Breast epithelium (tissue), 4 donors: Measurements from ENCODE around the gene PPP1R15A. TPM values are rescaled to one million over a fixed set of nuclear protein-coding genes. Genes with fewer than 3 reads are reported as not detected.
"Not testable (repeated sequence)": the region's sequence is repeated elsewhere in the genome, so short reads cannot be mapped to it uniquely, and the experiment has no call there.

Experiments
- DNase-seq, 2 donors: peaks; one replicate each; pipeline ENCODE4 v3.0.0-alpha.2; 2019; ENCODE audit warnings: low spot score in 2 of 2
- H3K27ac ChIP-seq, 2 donors: fragments of 200-600 bp; sonication (generic) in 1 of 2; one replicate each; pipeline ENCODE4 v1.5.1; 2016 to 2019; ENCODE audit warnings: mild to moderate bottlenecking in 1 of 2
- H3K27me3 ChIP-seq, 2 donors: fragments of 200-600 bp; sonication (generic) in 1 of 2; one replicate each; pipeline versions ENCODE4 v1.5.1 to v1.6.0; 2017 to 2019; ENCODE audit warnings: control low read depth in 1 of 2, mild to moderate bottlenecking in 1 of 2
- H3K36me3 ChIP-seq: fragments of 200-600 bp; one replicate; pipeline ENCODE4 v1.5.1; 2019
- H3K4me1 ChIP-seq, 2 donors: fragments of 200-600 bp; sonication (generic); one replicate each; pipeline ENCODE4 v1.5.1; 2016 to 2019; ENCODE audit warnings: control low read depth in 1 of 2
- H3K4me3 ChIP-seq, 3 donors: fragments of 200-600 bp; sonication (generic); 1 replicate in 2 of 3; 2 replicates in 1 of 3; pipeline ENCODE4 v1.5.1; 2016 to 2019; ENCODE audit warnings: mild to moderate bottlenecking in 3 of 3, moderate library complexity in 2 of 3
- H3K9me3 ChIP-seq, 2 donors: fragments of 200-600 bp; sonication (generic) in 1 of 2; one replicate each; pipeline ENCODE4 v1.5.1; 2016 to 2019; ENCODE audit warnings: control low read depth in 1 of 2
- POLR2A ChIP-seq: fragments of 450-650 bp; IDR thresholded peaks from one replicate; pipeline ENCODE4 v1.6.1; 2016; ENCODE audit warnings: antibody characterized with exemption, mild to moderate bottlenecking, moderate library complexity
- POLR2AphosphoS5 ChIP-seq, 3 donors: sonication (generic); formaldehyde crosslinking; IDR thresholded peaks; one replicate each; pipeline ENCODE4 v1.6.1; 2017; ENCODE audit warnings: antibody characterized with exemption in 3 of 3
- intact Hi-C: fragments of 100-400 bp; cut with DNase I; formaldehyde crosslinking; loops from one replicate; pipeline ENCODE4 v1.15.1; 2023; ENCODE audit warnings: low total_unique reads
- total RNA-seq, 3 donors: library from RNA; depleted of rRNA; stranded (reverse); fragments of >200 nt; gene quantifications; one replicate each; pipeline ENCODE4 v1.1.0, GENCODE V29; 2016
- TF ChIP-seq, protein P1 (sequence below), 3 donors: fragments of 450-650 bp; IDR thresholded peaks; one replicate each; pipeline ENCODE4 v1.5.1; 2016 to 2017; ENCODE audit warnings: antibody characterized with exemption in 3 of 3, mild to moderate bottlenecking in 3 of 3, moderate library complexity in 3 of 3

PPP1R15A gene
- total RNA-seq, 3 donors from 2014 or later, result 59.6 to 74.2 (median 65.4) TPM

DNA sequence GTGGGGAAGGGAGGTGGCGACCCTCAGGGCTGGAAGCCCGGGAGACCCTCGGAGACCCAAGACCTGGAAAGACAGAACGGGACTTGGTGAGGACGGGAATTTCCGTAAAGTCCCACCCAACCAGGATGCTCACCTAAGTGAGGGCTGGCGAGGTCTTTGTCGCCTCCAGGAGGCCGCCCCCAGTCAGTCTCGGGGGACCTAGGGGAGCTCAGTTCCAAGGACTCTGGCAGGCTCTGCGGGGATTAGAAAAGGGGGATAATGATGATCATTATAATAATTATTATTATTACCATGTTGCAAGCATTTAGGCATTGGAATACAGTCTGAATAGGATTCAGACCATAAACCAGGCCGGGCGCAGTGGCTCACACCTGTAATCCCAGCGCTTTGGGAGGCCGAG lies 26.8 kb upstream of the PPP1R15A start:
- no peaks in the 10 kb centered on the region for H3K4me1 ChIP-seq
- DNase-seq, result no peak
- no peak overlapping the region for H3K27ac ChIP-seq
- no peaks in the 10 kb centered on the region for H3K27me3 ChIP-seq
- TF ChIP-seq POLR2AphosphoS5 (IDR thresholded peaks at IDR 0.05), result no peak
- TF ChIP-seq POLR2A, result no peak
- TF ChIP-seq, protein P1, sequence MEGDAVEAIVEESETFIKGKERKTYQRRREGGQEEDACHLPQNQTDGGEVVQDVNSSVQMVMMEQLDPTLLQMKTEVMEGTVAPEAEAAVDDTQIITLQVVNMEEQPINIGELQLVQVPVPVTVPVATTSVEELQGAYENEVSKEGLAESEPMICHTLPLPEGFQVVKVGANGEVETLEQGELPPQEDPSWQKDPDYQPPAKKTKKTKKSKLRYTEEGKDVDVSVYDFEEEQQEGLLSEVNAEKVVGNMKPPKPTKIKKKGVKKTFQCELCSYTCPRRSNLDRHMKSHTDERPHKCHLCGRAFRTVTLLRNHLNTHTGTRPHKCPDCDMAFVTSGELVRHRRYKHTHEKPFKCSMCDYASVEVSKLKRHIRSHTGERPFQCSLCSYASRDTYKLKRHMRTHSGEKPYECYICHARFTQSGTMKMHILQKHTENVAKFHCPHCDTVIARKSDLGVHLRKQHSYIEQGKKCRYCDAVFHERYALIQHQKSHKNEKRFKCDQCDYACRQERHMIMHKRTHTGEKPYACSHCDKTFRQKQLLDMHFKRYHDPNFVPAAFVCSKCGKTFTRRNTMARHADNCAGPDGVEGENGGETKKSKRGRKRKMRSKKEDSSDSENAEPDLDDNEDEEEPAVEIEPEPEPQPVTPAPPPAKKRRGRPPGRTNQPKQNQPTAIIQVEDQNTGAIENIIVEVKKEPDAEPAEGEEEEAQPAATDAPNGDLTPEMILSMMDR (IDR thresholded peaks at IDR 0.05), result no peak
- H3K36me3 ChIP-seq, result no peaks in the 10 kb centered on the region
- no peak overlapping the region for H3K4me3 ChIP-seq
- intact Hi-C loops, result no loop called here
- no peaks in the 10 kb centered on the region for H3K9me3 ChIP-seq

GRCh38 chr19:48846659-48847058 lies 25.6 kb upstream of the PPP1R15A start:
- DNase-seq, H3K36me3 ChIP-seq, H3K27ac ChIP-seq, H3K27me3 ChIP-seq, H3K9me3 ChIP-seq, H3K4me3 ChIP-seq, H3K4me1 ChIP-seq, intact Hi-C loops: not testable (repeated sequence)

DNA sequence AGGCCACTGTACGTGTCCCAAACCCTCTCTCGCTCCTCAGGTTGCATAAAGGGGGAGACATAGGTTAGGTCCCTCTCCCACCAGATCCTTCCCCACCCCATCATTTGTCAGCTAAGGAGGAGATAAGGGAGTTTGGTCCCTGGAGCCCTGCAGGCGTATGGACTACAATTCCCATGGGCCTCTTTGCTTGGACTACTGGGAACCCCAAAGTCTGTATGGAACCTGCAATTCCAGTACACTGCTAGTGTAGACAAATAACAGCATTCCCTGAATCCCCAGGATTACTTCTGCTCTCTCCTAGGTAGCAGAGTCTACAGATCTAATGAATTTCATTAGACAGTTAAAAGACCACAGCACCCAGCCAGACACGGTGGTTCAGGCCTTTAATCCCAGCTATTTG lies 19.9 kb upstream of the PPP1R15A start:
- intact Hi-C loops, result no loop called here
- DNase-seq, result no peak
- H3K4me3 ChIP-seq, result no peak overlapping the region
- H3K27ac ChIP-seq, result no peak overlapping the region
- H3K27me3 ChIP-seq, result no peaks in the 10 kb centered on the region
- TF ChIP-seq POLR2A (no peak), POLR2AphosphoS5 (IDR thresholded peaks at IDR 0.05) (no peak)
- TF ChIP-seq, protein P1 (IDR thresholded peaks at IDR 0.05), result no peak
- H3K36me3 ChIP-seq, result no peaks in the 10 kb centered on the region
- no peaks in the 10 kb centered on the region for H3K9me3 ChIP-seq
- H3K4me1 ChIP-seq, result no peaks in the 10 kb centered on the region

GRCh38 chr19:48853483-48853882 lies 18.7 kb upstream of the PPP1R15A start:
- H3K27me3 ChIP-seq, result no peaks in the 10 kb centered on the region

DNA sequence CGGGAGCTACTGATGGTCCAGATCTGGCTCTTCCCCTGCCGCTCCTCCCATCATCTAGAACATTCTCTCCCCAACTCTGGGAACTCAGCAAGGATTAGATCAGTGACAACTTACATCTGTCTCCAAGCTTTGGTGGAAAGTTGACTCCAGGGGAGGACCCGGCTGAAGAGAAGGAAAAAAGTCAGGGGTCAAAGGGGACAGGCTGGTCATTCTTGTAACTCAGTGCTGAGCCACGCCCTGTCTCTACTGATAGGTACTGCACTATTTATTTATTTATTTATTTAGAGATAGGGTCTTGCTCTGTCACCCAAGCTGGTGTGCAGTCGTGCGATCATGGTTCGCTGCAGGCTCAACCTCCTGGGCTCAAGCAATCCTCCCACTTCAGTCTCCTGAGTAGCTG lies 18.1 kb upstream of the PPP1R15A start:
- H3K9me3 ChIP-seq, result no peaks in the 10 kb centered on the region
- no peaks in the 10 kb centered on the region for H3K27me3 ChIP-seq
- no peak overlapping the region for H3K27ac ChIP-seq
- no peaks in the 10 kb centered on the region for H3K36me3 ChIP-seq
- H3K4me1 ChIP-seq, result no peaks in the 10 kb centered on the region
- TF ChIP-seq POLR2AphosphoS5 (IDR thresholded peaks at IDR 0.05) (no peak), POLR2A (no peak)
- TF ChIP-seq, protein P1 (IDR thresholded peaks at IDR 0.05), result no peak
- H3K4me3 ChIP-seq, result no peak overlapping the region
- intact Hi-C loops, result no loop called here
- DNase-seq, result no peak

More at GRCh38 chr19:48853483-48853882, 18.7 kb upstream of the PPP1R15A start:
- Histone ChIP-seq H3K4me3 (no peak overlapping the region), H3K36me3 (no peaks in the 10 kb centered on the region), H3K9me3 (no peaks in the 10 kb centered on the region), H3K27ac (no peak overlapping the region), H3K4me1 (no peaks in the 10 kb centered on the region)
- TF ChIP-seq POLR2AphosphoS5 (IDR thresholded peaks at IDR 0.05) (no peak), POLR2A (no peak)
- TF ChIP-seq, protein P1 (IDR thresholded peaks at IDR 0.05), result no peak
- no peak for DNase-seq
- intact Hi-C loops, result no loop called here

GRCh38 chr19:48856921-48857320 lies 15.3 kb upstream of the PPP1R15A start:
- TF ChIP-seq POLR2A (no peak), POLR2AphosphoS5 (IDR thresholded peaks at IDR 0.05) (no peak)
- TF ChIP-seq, protein P1 (IDR thresholded peaks at IDR 0.05), result no peak
- H3K4me1 ChIP-seq, result no peaks in the 10 kb centered on the region
- no peaks in the 10 kb centered on the region for H3K36me3 ChIP-seq
- no peaks in the 10 kb centered on the region for H3K27me3 ChIP-seq
- intact Hi-C loops, result no loop called here
- no peak for DNase-seq
- H3K9me3 ChIP-seq, result no peaks in the 10 kb centered on the region
- H3K4me3 ChIP-seq, result no peak overlapping the region
- H3K27ac ChIP-seq, result no peak overlapping the region
